Neural progenitor cell (in vitro differentiated cells): Measurements from ENCODE around the gene ST7. TPM values are rescaled to one million over a fixed set of nuclear protein-coding genes. Genes with fewer than 3 reads are reported as not detected.

ENCODE experiments used
- DNase-seq: peaks from one replicate; pipeline ENCODE4 v3.0.0-alpha.2; 2016; ENCODE audit warnings: low spot score
- H2AFZ ChIP-seq: fragments of 200-600 bp; sonication (generic); replicated peaks from 2 replicates; pipeline ENCODE4 v1.6.1; 2016; ENCODE audit warnings: antibody characterized with exemption
- H3F3A ChIP-seq: fragments of 200-600 bp; sonication (generic); 2 replicates; pipeline ENCODE4 v1.6.1; 2016; ENCODE audit warnings: antibody characterized with exemption, low read depth
- H3K27ac ChIP-seq: fragments of 200-600 bp; sonication (generic); 2 replicates; pipeline ENCODE4 v1.5.1; 2016; ENCODE audit warnings: mild to moderate bottlenecking
- H3K27me3 ChIP-seq: fragments of 200-600 bp; sonication (generic); 2 replicates; pipeline ENCODE4 v1.6.1; 2016; ENCODE audit warnings: mild to moderate bottlenecking, moderate library complexity
- H3K36me3 ChIP-seq: fragments of 200-600 bp; sonication (generic); 2 replicates; pipeline ENCODE4 v1.5.1; 2016
- H3K4me1 ChIP-seq: fragments of 200-600 bp; sonication (generic); 2 replicates; pipeline ENCODE4 v1.6.1; 2016; ENCODE audit warnings: mixed run types
- H3K4me2 ChIP-seq: fragments of 200-600 bp; sonication (generic); 2 replicates; pipeline ENCODE4 v1.6.1; 2016
- H3K4me3 ChIP-seq: fragments of 200-600 bp; sonication (generic); 2 replicates; pipeline ENCODE4 v1.5.1; 2016
- H3K79me2 ChIP-seq: fragments of 200-600 bp; sonication (generic); 2 replicates; pipeline ENCODE4 v1.6.1; 2016; ENCODE audit warnings: low read depth
- H3K9ac ChIP-seq: fragments of 200-600 bp; sonication (generic); 2 replicates; pipeline ENCODE4 v1.6.1; 2016
- H3K9me3 ChIP-seq: fragments of 200-600 bp; sonication (generic); 2 replicates; pipeline ENCODE4 v1.5.1; 2016; ENCODE audit warnings: low read depth
- H4K20me1 ChIP-seq: fragments of 200-600 bp; sonication (generic); 2 replicates; pipeline ENCODE4 v1.6.1; 2016; ENCODE audit warnings: low read depth
- H3K27ac Mint-ChIP-seq: 3 replicates; pipeline ENCODE4 v1.8.0; 2021; ENCODE audit warnings: mixed read lengths
- H3K27me3 Mint-ChIP-seq: 2 replicates; pipeline ENCODE4 v1.8.0; 2022; ENCODE audit warnings: low read depth, mild to moderate bottlenecking, inconsistent platforms, moderate library complexity, mixed read lengths; ENCODE audit not compliant: insufficient read depth
- H3K36me3 Mint-ChIP-seq: 3 replicates; pipeline ENCODE4 v1.8.0; 2021; ENCODE audit warnings: mixed read lengths
- H3K4me1 Mint-ChIP-seq: 3 replicates; pipeline ENCODE4 v1.8.0; 2021; ENCODE audit warnings: mixed read lengths
- H3K4me3 Mint-ChIP-seq: 3 replicates; pipeline ENCODE4 v1.8.0; 2021; ENCODE audit warnings: mild to moderate bottlenecking, moderate library complexity, mixed read lengths
- H3K9me3 Mint-ChIP-seq: 3 replicates; pipeline ENCODE4 v1.8.0; 2020; ENCODE audit warnings: mixed read lengths
- CTCF ChIP-seq: fragments of 200-600 bp; sonication (generic); IDR thresholded peaks from 2 replicates; pipeline ENCODE4 v1.5.1; 2017; ENCODE audit warnings: antibody characterized with exemption, mild to moderate bottlenecking
- EZH2 ChIP-seq: fragments of 200-600 bp; sonication (generic); IDR thresholded peaks from 2 replicates; pipeline ENCODE4 v1.6.1; 2017; ENCODE audit warnings: antibody characterized with exemption, mild to moderate bottlenecking, moderate library complexity
- EZH2phosphoT487 ChIP-seq: fragments of 200-600 bp; sonication (generic); IDR thresholded peaks from 2 replicates; pipeline ENCODE4 v1.6.1; 2017; ENCODE audit warnings: antibody characterized with exemption
- total RNA-seq: library from RNA; depleted of rRNA; stranded (reverse); fragments of >200 nt; gene quantifications from 2 replicates; pipeline ENCODE4 v1.2.3, GENCODE V29; 2015; ENCODE audit warnings: low replicate concordance

Gene ST7
- total RNA-seq, 1 donor from 2014 or later = 5.8 TPM

- Mint-ChIP-seq H3K4me1 (peaks cover 22% of the 10 kb centered on the region), H3K27ac (no peak overlapping the region), H3K36me3 (peaks cover 5% of the 10 kb centered on the region), H3K4me3 (no peak overlapping the region), H3K27me3 (peaks cover 2% of the 10 kb centered on the region), H3K9me3 (no peaks in the 10 kb centered on the region)
- no peaks in the 10 kb centered on the region for H3F3A ChIP-seq
- no peak overlapping the region for H3K9ac ChIP-seq
- H3K27me3 ChIP-seq = no peaks in the 10 kb centered on the region
- H3K4me2 ChIP-seq = no peak overlapping the region
- no peaks in the 10 kb centered on the region for H3K79me2 ChIP-seq
- H4K20me1 ChIP-seq = no peaks in the 10 kb centered on the region
- TF ChIP-seq EZH2 (no peak), EZH2phosphoT487 (no peak), CTCF (no peak)
- H2AFZ ChIP-seq = no peak overlapping the region
- no peak overlapping the region for H3K4me3 ChIP-seq
- DNase-seq = no peak
- no peaks in the 10 kb centered on the region for H3K36me3 ChIP-seq
- peaks cover 23% of the 10 kb centered on the region for H3K4me1 ChIP-seq
- H3K9me3 ChIP-seq = no peaks in the 10 kb centered on the region
- no peak overlapping the region for H3K27ac ChIP-seq
Observed at GRCh38 chr7:117122536-117122935, 169.2 kb downstream of the ST7 start.

DNA sequence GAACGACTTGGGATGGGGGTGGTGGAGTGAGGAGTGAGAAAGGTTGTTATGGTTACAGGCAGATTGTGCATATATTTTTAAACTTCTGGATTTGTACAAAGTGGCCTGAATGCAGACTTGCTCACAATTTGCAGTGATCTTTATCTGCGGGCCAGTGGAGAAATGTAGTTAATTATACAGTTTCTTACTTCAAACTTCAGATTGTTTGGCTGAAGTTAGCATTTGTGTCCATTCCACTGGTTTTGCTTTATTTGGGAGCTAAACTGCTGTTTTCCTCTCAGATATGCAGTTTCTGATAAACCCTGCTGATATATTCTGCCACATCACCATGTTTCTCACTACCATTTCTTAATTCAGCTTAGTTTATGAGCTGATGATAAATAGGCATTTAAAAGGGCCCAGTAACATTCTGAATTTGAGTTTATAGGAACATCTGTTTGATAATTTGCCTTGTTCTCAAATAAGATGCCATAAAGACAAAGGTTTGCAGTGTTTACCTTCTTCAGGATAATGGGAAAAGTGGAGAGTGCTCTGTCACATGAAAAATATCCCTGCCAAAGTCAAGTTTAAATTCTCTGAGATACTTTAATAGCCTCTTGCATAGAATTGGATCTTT is 170.1 kb downstream of the ST7 start:
- Histone ChIP-seq H3K36me3 (no peaks in the 10 kb centered on the region), H3K4me2 (no peak overlapping the region), H3K27ac (no peak overlapping the region), H2AFZ (no peak overlapping the region), H3K4me3 (no peak overlapping the region), H3K9me3 (no peaks in the 10 kb centered on the region), H3K79me2 (no peaks in the 10 kb centered on the region), H4K20me1 (no peaks in the 10 kb centered on the region), H3K9ac (no peak overlapping the region), H3F3A (no peaks in the 10 kb centered on the region), H3K4me1 (peaks cover 21% of the 10 kb centered on the region), H3K27me3 (no peaks in the 10 kb centered on the region)
- Mint-ChIP-seq H3K27ac (no peak overlapping the region), H3K36me3 (peaks cover 5% of the 10 kb centered on the region), H3K4me3 (no peak overlapping the region), H3K27me3 (peaks cover 2% of the 10 kb centered on the region), H3K4me1 (peaks cover 24% of the 10 kb centered on the region), H3K9me3 (no peaks in the 10 kb centered on the region)
- DNase-seq = no peak
- TF ChIP-seq CTCF (no peak), EZH2 (no peak), EZH2phosphoT487 (no peak)

DNA sequence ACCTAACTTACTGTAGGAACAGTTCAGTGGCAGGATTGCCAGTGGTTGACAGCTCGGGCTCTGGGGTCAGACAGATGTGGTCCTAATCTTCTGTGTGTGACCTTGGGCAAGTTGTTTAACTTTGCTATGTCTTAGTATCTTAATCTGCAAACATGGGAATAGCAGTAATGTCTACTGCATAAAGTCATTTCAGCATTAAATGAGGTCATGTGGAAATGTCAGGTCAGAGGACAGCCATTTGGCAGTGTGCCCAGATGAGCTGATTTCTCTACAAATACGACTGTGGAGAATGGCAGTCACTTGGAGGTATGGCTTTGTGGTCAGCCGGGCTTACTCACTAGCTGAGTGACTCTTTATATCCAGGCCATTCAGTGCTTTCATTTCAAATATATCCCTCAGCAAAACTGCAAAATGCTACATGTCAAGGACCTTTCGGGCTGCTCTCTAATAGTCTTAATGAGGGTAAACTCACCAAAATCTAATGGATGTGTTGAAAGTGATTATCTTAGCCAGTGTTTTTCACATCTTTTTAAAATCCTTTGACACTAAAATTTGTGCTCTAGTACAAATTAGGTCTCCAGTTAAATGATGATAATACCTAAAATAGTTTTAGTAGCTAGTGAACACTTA is 171.4 kb downstream of the ST7 start:
- TF ChIP-seq EZH2phosphoT487 (no peak), CTCF (no peak), EZH2 (no peak)
- H3K4me1 ChIP-seq = peaks cover 12% of the 10 kb centered on the region
- no peak overlapping the region for H3K4me2 ChIP-seq
- no peaks in the 10 kb centered on the region for H3K79me2 ChIP-seq
- H3K36me3 ChIP-seq = no peaks in the 10 kb centered on the region
- Mint-ChIP-seq H3K27ac (no peak overlapping the region), H3K36me3 (peaks cover 5% of the 10 kb centered on the region), H3K4me3 (no peak overlapping the region), H3K9me3 (no peaks in the 10 kb centered on the region), H3K27me3 (no peaks in the 10 kb centered on the region), H3K4me1 (peaks cover 21% of the 10 kb centered on the region)
- H3K27me3 ChIP-seq = no peaks in the 10 kb centered on the region
- H3K9me3 ChIP-seq = no peaks in the 10 kb centered on the region
- H2AFZ ChIP-seq = no peak overlapping the region
- H3K9ac ChIP-seq = no peak overlapping the region
- no peak overlapping the region for H3K27ac ChIP-seq
- no peak for DNase-seq
- no peaks in the 10 kb centered on the region for H4K20me1 ChIP-seq
- H3F3A ChIP-seq = no peaks in the 10 kb centered on the region
- no peak overlapping the region for H3K4me3 ChIP-seq
